SKM-1 (cell line): Measurements from ENCODE around the gene ACOX3.
"Not testable (repeated sequence)": the region's sequence is repeated elsewhere in the genome, so short reads cannot be mapped to it uniquely, and the experiment has no call there.

Source experiments
- DNase-seq: peaks from one replicate; lab custom pipeline; 2025; ENCODE audit not compliant: unreplicated experiment; lab: John Stamatoyannopoulos, UW

Gene ACOX3

GRCh38 chr4:8407756-8408155 lies 32.8 kb downstream of the ACOX3 start:
- no peak for DNase-seq

GRCh38 chr4:8407316-8407715 lies 33.2 kb downstream of the ACOX3 start:
- DNase-seq = no peak

- not testable (repeated sequence) for DNase-seq
These were observed 33.6 kb downstream of the ACOX3 start for GRCh38 chr4:8406887-8407286.

- no peak for DNase-seq
These were observed 35.0 kb downstream of the ACOX3 start for GRCh38 chr4:8405516-8405875.

GRCh38 chr4:8404791-8405515 lies 35.6 kb downstream of the ACOX3 start:
- DNase-seq = no peak

GRCh38 chr4:8403976-8404375 lies 36.5 kb downstream of the ACOX3 start:
- no peak for DNase-seq

GRCh38 chr4:8403173-8403753 lies 37.3 kb downstream of the ACOX3 start:
- peak; percentile 74 for DNase-seq

GRCh38 chr4:8402640-8403039 lies 37.9 kb downstream of the ACOX3 start:
- DNase-seq = peak; percentile 91

- no peak for DNase-seq
These were observed 38.3 kb downstream of the ACOX3 start for GRCh38 chr4:8402181-8402597.

GRCh38 chr4:8401665-8402064 lies 38.9 kb downstream of the ACOX3 start:
- no peak for DNase-seq

- DNase-seq = no peak
These were observed 39.7 kb downstream of the ACOX3 start for GRCh38 chr4:8400632-8401325.

GRCh38 chr4:8399298-8399697 lies 41.2 kb downstream of the ACOX3 start:
- DNase-seq = no peak

GRCh38 chr4:8398347-8398746 lies 42.2 kb downstream of the ACOX3 start:
- DNase-seq = no peak

- no peak for DNase-seq
These were observed 43.6 kb downstream of the ACOX3 start for GRCh38 chr4:8396762-8397406.

GRCh38 chr4:8395504-8396296 lies 44.8 kb downstream of the ACOX3 start:
- DNase-seq = no peak

GRCh38 chr4:8394806-8395205 lies 45.7 kb downstream of the ACOX3 start:
- no peak for DNase-seq

- DNase-seq = no peak
These were observed 46.4 kb downstream of the ACOX3 start for GRCh38 chr4:8394061-8394519.

GRCh38 chr4:8393593-8394038 lies 46.9 kb downstream of the ACOX3 start:
- no peak for DNase-seq

GRCh38 chr4:8392591-8393190 lies 47.8 kb downstream of the ACOX3 start:
- no peak for DNase-seq

- no peak for DNase-seq
These were observed 48.6 kb downstream of the ACOX3 start for GRCh38 chr4:8391972-8392371.
